Esophagus muscularis mucosa (tissue), 4 donors: ENCODE results near the gene CCT3. TPM values are rescaled to one million over a fixed set of nuclear protein-coding genes. Genes with fewer than 3 reads are reported as not detected.

Experiments used
- DNase-seq: peaks from one replicate; pipeline ENCODE4 v3.0.0-alpha.2; 2017; ENCODE audit errors: extremely low spot score
- H3K27ac ChIP-seq, 4 donors: fragments of 200-600 bp; sonication (generic); replicated peaks in 1 of 4; 1 replicate in 3 of 4; 2 replicates in 1 of 4; pipeline ENCODE4 v1.5.1; 2016 to 2019; ENCODE audit warnings: mild to moderate bottlenecking in 1 of 4
- H3K27me3 ChIP-seq, 4 donors: fragments of 200-600 bp; sonication (generic); one replicate each; pipeline versions ENCODE4 v1.5.1 to v1.6.0; 2016 to 2019
- H3K36me3 ChIP-seq, 4 donors: fragments of 200-600 bp; sonication (generic); one replicate each; pipeline ENCODE4 v1.5.1; 2016 to 2019
- H3K4me1 ChIP-seq, 4 donors: fragments of 200-600 bp; sonication (generic); one replicate each; pipeline ENCODE4 v1.5.1; 2016 to 2019
- H3K4me3 ChIP-seq, 4 donors: fragments of 200-600 bp; sonication (generic); 1 replicate in 2 of 4; 2 replicates in 2 of 4; pipeline ENCODE4 v1.5.1; 2016 to 2019; ENCODE audit warnings: mild to moderate bottlenecking in 4 of 4, moderate library complexity in 1 of 4
- H3K9me3 ChIP-seq, 4 donors: fragments of 200-600 bp; sonication (generic); 1 replicate in 3 of 4; 2 replicates in 1 of 4; pipeline ENCODE4 v1.5.1; 2016 to 2019
- EP300 ChIP-seq: sonication (generic); formaldehyde crosslinking; IDR thresholded peaks from one replicate; pipeline ENCODE4 v1.6.1; 2017; ENCODE audit warnings: antibody characterized with exemption
- POLR2A ChIP-seq: fragments of 450-650 bp; IDR thresholded peaks from one replicate; pipeline ENCODE4 v1.6.1; 2017; ENCODE audit warnings: antibody characterized with exemption, moderate library complexity, mild to moderate bottlenecking, low read depth
- POLR2AphosphoS5 ChIP-seq, 2 donors: sonication (generic); formaldehyde crosslinking; IDR thresholded peaks; one replicate each; pipeline ENCODE4 v1.6.1; 2017; ENCODE audit warnings: antibody characterized with exemption in 2 of 2
- WGBS: methylation state at CpG from one replicate; pipeline ENCODE4 v1.1.5; 2018; 5-methylcytosine and 5-hydroxymethylcytosine counted together
- intact Hi-C: fragments of 100-400 bp; cut with DNase I; formaldehyde crosslinking; loops from one replicate; pipeline ENCODE4 v1.15.1; 2023
- total RNA-seq, 4 donors: library from RNA; depleted of rRNA; stranded (reverse); fragments of >200 nt; gene quantifications; one replicate each; pipeline versions ENCODE4 v1.1.0 to v1.2.1, GENCODE V29; 2016
- TF ChIP-seq, protein P1 (sequence below), 3 experiments: fragments of 200-600 bp in 2 of 3; fragments of 450-650 bp in 1 of 3; sonication (generic) in 2 of 3; IDR thresholded peaks; one replicate each; pipeline ENCODE4 v1.5.1; 2017 to 2019; ENCODE audit warnings: antibody characterized with exemption in 3 of 3, mild to moderate bottlenecking in 2 of 3, moderate library complexity in 1 of 3

Gene CCT3
- total RNA-seq, 4 donors from 2014 or later, result 172 to 241 (median 222) TPM

DNA sequence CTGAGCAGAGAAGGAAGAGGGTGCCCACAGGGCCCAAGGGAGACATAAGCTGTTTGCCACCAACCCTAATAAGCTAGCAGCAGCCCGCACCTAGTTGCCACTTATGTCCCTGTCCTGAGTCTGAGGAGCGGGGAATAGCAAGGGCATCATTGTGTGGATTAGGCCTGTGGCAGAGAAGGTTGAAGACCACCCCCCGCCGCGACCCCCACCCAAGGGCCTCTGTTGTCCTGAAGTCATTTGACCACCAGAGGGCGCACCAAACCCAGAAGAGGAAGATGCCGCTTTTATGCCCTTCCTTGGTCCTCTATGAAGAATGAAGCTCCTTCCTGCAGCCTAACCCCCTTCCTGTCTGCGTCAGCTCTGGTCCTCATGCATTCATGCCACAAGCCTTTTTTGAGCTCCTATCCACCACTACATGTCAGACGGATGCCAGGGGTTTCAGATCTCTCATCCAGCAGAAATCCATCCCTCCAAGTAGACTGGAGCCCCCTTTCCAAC, 47.5 kb upstream of the CCT3 start:
- H3K4me1 ChIP-seq, result peaks cover 0 to 16% (median 11%) of the 10 kb centered on the region in 4 donors
- H3K9me3 ChIP-seq, result no peaks in the 10 kb centered on the region
- no peak overlapping the region for H3K27ac ChIP-seq
- H3K36me3 ChIP-seq, result no peaks in the 10 kb centered on the region
- 21% methylated on average over 9 of the region's 9 CpGs for WGBS
- TF ChIP-seq, protein P1, sequence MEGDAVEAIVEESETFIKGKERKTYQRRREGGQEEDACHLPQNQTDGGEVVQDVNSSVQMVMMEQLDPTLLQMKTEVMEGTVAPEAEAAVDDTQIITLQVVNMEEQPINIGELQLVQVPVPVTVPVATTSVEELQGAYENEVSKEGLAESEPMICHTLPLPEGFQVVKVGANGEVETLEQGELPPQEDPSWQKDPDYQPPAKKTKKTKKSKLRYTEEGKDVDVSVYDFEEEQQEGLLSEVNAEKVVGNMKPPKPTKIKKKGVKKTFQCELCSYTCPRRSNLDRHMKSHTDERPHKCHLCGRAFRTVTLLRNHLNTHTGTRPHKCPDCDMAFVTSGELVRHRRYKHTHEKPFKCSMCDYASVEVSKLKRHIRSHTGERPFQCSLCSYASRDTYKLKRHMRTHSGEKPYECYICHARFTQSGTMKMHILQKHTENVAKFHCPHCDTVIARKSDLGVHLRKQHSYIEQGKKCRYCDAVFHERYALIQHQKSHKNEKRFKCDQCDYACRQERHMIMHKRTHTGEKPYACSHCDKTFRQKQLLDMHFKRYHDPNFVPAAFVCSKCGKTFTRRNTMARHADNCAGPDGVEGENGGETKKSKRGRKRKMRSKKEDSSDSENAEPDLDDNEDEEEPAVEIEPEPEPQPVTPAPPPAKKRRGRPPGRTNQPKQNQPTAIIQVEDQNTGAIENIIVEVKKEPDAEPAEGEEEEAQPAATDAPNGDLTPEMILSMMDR (IDR thresholded peaks at IDR 0.05), result peak; percentile 86 to 95 (median 89)
- no peak for TF ChIP-seq EP300
- H3K27me3 ChIP-seq, result peaks cover 0 to 56% (median 20%) of the 10 kb centered on the region in 4 donors
- intact Hi-C loops, result loop anchor here (1.0 to 5.0 kb wide), 2 partner anchors 61 to 232 kb away; partner anchors contain the start of gene HAPLN2
- DNase-seq, result no peak
- H3K4me3 ChIP-seq, result no peak overlapping the region

DNA sequence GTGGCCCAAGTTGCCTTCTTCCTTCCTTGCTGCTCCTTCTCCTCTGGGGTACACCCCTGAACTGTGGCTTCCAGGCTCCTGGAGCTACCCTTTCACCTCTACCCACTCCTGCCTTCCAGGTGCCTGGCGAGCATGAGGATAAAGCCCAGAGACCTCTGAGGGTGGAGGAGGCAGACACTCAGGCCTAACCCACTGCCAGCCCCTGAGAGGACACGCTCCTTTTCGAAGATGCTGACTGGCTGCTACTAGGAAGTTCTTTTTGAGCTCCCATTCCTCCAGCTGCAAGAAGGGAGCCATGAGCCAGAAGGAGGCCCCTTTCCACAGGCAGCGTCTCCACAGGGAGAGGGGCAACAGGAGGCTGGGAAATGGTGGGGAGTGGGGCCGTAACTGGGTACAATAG, 46.6 kb upstream of the CCT3 start:
- no peak for DNase-seq
- Histone ChIP-seq H3K4me1 (peaks cover 0 to 16% (median 11%) of the 10 kb centered on the region in 4 donors), H3K9me3 (no peaks in the 10 kb centered on the region), H3K27me3 (peaks cover 0 to 47% (median 15%) of the 10 kb centered on the region in 4 donors), H3K36me3 (no peaks in the 10 kb centered on the region), H3K27ac (no peak overlapping the region), H3K4me3 (no peak overlapping the region)
- intact Hi-C loops, result loop anchor here (1.0 to 5.0 kb wide), 2 partner anchors 62 to 233 kb away; partner anchors contain the start of gene HAPLN2
- TF ChIP-seq, protein P1 (IDR thresholded peaks at IDR 0.05), result no peak
- TF ChIP-seq POLR2AphosphoS5 (IDR thresholded peaks at IDR 0.05) (no peak), POLR2A (no peak), EP300 (no peak)
- WGBS, result 95% methylated on average over 5 of the region's 5 CpGs

DNA sequence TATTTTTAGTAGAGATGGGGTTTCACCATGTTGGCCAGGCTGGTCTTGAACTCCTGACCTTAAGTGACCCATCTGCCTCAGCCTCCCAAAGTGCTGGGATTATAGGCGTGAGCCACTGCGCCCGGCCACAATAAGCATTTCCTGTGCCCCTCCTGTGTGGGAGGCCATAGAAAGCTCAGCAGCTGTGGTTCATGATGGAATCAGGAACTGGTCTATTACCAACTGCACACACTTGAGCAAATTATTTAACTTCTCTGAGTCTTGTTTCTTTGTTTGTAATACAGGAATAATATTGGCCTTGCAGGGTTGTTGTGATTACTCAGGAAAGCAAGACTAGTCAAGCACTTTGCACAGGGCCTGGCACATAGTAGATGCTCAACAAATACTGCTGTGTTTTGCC, 45.9 kb upstream of the CCT3 start:
- WGBS, result 81% methylated on average over 3 of the region's 3 CpGs
- no peak for TF ChIP-seq POLR2AphosphoS5 (IDR thresholded peaks at IDR 0.05)
- no peak for TF ChIP-seq EP300
- no peak for TF ChIP-seq POLR2A
- TF ChIP-seq, protein P1 (IDR thresholded peaks at IDR 0.05), result no peak
- Histone ChIP-seq H3K4me1 (peaks cover 0 to 16% (median 11%) of the 10 kb centered on the region in 4 donors), H3K27ac (no peak overlapping the region), H3K36me3 (no peaks in the 10 kb centered on the region), H3K27me3 (peaks cover 0 to 40% (median 10%) of the 10 kb centered on the region in 4 donors), H3K4me3 (no peak overlapping the region), H3K9me3 (no peaks in the 10 kb centered on the region)
- intact Hi-C loops, result no loop called here
- no peak for DNase-seq

DNA sequence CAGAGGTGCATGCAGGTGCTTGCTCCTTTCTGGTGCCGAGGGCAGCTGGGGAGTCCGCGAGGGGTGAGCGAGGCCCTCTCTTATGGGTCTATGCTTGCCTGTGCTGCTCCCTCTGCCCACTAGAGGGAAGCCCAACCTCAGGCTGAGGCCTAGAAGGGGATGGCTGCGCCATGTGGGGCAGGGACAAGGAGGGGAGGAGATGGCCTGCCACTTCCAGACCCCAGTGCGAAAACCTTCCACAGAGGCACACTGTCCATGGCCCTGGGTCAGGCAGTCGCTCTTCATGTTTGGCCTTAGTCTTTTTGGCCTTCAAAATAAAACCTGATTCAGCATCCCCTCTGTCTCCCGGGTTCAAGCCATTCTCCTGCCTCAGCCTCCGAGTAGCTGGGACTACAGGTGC, 44.9 kb upstream of the CCT3 start:
- Histone ChIP-seq H3K9me3 (no peaks in the 10 kb centered on the region), H3K4me3 (no peak overlapping the region), H3K27me3 (peaks cover 0 to 30% (median 4%) of the 10 kb centered on the region in 4 donors), H3K4me1 (peaks cover 0 to 8% (median 4%) of the 10 kb centered on the region in 4 donors), H3K27ac (no peak overlapping the region), H3K36me3 (no peaks in the 10 kb centered on the region)
- DNase-seq, result no peak
- TF ChIP-seq, protein P1 (IDR thresholded peaks at IDR 0.05), result peak; percentile 66 to 89 (median 73)
- TF ChIP-seq POLR2AphosphoS5 (IDR thresholded peaks at IDR 0.05), result no peak
- TF ChIP-seq EP300, result no peak
- no peak for TF ChIP-seq POLR2A
- intact Hi-C loops, result no loop called here
- WGBS, result 54% methylated on average over 8 of the region's 9 CpGs

DNA sequence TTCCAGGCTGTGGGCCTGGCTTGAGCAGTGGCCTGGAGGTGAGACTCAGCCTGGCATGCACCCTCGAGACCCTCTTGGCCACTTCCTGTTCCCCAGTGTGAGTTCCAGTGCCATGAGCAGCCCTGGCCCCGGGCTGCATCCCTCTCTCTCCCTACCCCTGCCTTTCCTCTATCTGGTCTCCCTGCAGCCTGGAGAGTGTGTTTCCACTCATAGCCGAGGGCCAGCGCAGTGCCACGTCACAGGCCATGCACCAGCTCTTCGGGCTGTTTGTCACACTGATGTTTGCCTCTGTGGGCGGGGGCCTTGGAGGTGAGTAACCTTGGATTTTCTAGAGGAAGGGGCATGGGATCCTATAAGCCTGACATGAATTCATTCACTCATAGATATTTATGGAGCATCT, 44.5 kb upstream of the CCT3 start:
- TF ChIP-seq POLR2A (no peak), EP300 (no peak), POLR2AphosphoS5 (IDR thresholded peaks at IDR 0.05) (no peak)
- TF ChIP-seq, protein P1 (IDR thresholded peaks at IDR 0.05), result no peak
- intact Hi-C loops, result no loop called here

More for the DNA sequence above, 44.5 kb upstream of the CCT3 start:
- peaks cover 0 to 26% (median 2%) of the 10 kb centered on the region in 4 donors for H3K27me3 ChIP-seq
- no peak overlapping the region for H3K27ac ChIP-seq
- no peaks in the 10 kb centered on the region for H3K9me3 ChIP-seq
- WGBS, result 53% methylated on average over 6 of the region's 7 CpGs
- no peak overlapping the region for H3K4me3 ChIP-seq
- no peaks in the 10 kb centered on the region for H3K36me3 ChIP-seq
- H3K4me1 ChIP-seq, result peaks cover 0 to 5% (median 2%) of the 10 kb centered on the region in 4 donors
- DNase-seq, result no peak
